C4-2B (cell line): ENCODE results near the gene NDUFB8.

Experiments used
- H3K27ac ChIP-seq: fragments of 450-650 bp; 2 replicates; pipeline ENCODE4 v1.5.1; 2017
- CTCF ChIP-seq: fragments of 450-650 bp; conservative IDR thresholded peaks from 2 replicates; pipeline ENCODE4 v1.5.1; 2017; ENCODE audit warnings: mild to moderate bottlenecking
- ZFX ChIP-seq: fragments of 450-650 bp; IDR thresholded peaks from 2 replicates; pipeline ENCODE4 v1.6.1; 2017

NDUFB8 gene

GRCh38 chr10:100568912-100569311 is 39.2 kb upstream of the NDUFB8 start:
- no peak overlapping the region for H3K27ac ChIP-seq

GRCh38 chr10:100567826-100568225 is 38.2 kb upstream of the NDUFB8 start:
- TF ChIP-seq CTCF (no peak), ZFX (no peak)
- H3K27ac ChIP-seq, result no peak overlapping the region

More at GRCh38 chr10:100568912-100569311, 39.2 kb upstream of the NDUFB8 start:
- no peak for TF ChIP-seq ZFX
- no peak for TF ChIP-seq CTCF

- TF ChIP-seq CTCF (no peak), ZFX (no peak)
- no peak overlapping the region for H3K27ac ChIP-seq
These were observed 37.6 kb upstream of the NDUFB8 start for GRCh38 chr10:100567249-100567648.

GRCh38 chr10:100566561-100566960 is 36.9 kb upstream of the NDUFB8 start:
- TF ChIP-seq CTCF (no peak), ZFX (no peak)
- H3K27ac ChIP-seq, result no peak overlapping the region

- H3K27ac ChIP-seq, result no peak overlapping the region
- TF ChIP-seq CTCF (no peak), ZFX (no peak)
These were observed 35.7 kb upstream of the NDUFB8 start for GRCh38 chr10:100565206-100565985.

- peak overlapping the region; percentile 5; the same call in 1 of the 2 replicates for H3K27ac ChIP-seq
- peak; percentile 93 for TF ChIP-seq CTCF
- no peak for TF ChIP-seq ZFX
These were observed 32.5 kb upstream of the NDUFB8 start for GRCh38 chr10:100562008-100562672.

- TF ChIP-seq CTCF (no peak), ZFX (no peak)
- H3K27ac ChIP-seq, result no peak overlapping the region
These were observed 31.3 kb upstream of the NDUFB8 start for GRCh38 chr10:100561005-100561404.
